ENCODE results near the gene STAMBP.
A peak's percentile ranks its signal among the peaks of the same experiment; 100 is the strongest.
"Not testable (repeated sequence)": the region's sequence is repeated elsewhere in the genome, so short reads cannot be mapped to it uniquely, and the experiment has no call there.

Gene STAMBP

DNA sequence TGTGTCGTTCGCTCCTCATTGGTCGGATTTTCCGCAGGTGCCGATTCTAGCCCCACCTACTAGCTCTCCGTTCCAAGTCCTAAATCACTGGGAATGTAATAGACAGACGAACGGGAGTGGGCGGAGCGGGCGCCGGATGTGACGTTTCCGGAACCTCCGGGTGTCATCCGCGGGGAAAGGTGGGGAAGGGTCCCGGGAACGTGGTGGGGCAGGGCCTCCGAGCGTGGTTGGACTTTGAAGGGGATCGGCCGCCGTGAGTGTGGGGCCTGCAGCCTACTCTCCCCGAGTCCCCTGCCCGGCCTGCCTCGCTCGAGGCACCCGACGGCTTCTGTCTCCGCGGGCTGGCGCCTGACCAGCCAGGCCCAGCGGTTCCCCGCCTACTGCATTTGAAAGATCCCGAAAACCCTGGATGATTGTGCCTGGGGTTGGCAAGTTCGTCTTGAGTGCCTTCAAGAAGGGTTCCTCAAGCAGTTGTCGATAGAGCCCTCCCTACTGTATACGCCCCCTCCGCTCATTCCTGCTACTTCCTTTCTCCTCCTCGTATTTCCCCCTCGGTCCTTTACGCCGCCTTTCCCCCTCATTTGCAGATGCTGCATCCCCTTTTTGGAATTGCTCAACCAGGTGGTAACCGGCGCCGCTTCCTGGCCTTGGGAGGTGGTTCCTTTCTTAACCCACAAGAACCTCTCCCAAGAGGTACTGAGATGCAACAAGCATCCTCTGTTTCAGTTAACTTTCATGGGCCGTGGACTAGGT, at the start of gene STAMBP:
TSS of gene STAMBP (plus strand) at position 144 of the 753 bp plus-strand sequence. CDS start 1,896 bp downstream, outside the sequence.
- peak within 1 kb of the TSS; percentile 82 for H3K4me3 ChIP-seq
- H3K27ac ChIP-seq = peak within 1 kb of the TSS; percentile 94 to 96
- DNase-seq (ENCODE audit: low spot score) = peak; percentile 97
- TF ChIP-seq, protein P1, sequence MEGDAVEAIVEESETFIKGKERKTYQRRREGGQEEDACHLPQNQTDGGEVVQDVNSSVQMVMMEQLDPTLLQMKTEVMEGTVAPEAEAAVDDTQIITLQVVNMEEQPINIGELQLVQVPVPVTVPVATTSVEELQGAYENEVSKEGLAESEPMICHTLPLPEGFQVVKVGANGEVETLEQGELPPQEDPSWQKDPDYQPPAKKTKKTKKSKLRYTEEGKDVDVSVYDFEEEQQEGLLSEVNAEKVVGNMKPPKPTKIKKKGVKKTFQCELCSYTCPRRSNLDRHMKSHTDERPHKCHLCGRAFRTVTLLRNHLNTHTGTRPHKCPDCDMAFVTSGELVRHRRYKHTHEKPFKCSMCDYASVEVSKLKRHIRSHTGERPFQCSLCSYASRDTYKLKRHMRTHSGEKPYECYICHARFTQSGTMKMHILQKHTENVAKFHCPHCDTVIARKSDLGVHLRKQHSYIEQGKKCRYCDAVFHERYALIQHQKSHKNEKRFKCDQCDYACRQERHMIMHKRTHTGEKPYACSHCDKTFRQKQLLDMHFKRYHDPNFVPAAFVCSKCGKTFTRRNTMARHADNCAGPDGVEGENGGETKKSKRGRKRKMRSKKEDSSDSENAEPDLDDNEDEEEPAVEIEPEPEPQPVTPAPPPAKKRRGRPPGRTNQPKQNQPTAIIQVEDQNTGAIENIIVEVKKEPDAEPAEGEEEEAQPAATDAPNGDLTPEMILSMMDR (IDR thresholded peaks at IDR 0.05) = no peak

DNA sequence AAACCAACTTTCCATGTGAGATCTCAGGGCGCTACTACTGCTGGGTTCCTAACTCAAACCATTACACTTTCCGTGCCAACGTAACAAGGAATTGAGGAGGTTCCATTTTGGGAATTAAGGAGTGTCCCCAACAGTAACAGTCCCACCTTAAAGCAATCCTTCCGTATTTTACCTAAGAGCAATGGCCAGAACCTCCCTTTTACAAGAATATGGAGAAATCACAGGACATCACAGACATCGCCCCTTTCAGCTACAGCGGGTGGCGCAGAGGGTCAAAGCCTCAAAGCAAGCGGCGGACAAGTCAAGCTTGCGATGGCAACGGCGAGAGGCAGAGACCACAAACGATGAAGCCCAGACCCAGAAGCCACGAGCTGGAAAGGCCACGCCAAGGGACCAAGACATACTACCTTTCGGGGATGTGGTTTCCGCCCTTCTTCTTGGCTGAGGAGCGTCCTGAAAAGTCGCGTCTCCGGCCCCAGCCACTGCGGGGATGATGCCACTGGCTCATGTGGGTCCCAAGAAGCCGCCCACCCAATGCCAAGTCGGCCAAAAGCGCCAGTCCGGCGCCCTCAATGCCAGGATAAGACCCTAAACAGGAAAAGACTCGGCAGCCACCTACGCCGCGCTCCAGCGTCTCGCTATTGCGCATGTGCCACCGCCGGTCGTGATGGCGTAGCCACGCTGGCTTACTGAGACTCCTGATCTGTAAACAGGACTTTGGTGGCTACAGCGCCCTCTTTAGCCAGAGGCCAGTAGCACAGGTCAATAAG, 49.1 kb upstream of the STAMBP start, which contains the start of gene DUSP11:
TSS of gene DUSP11 (minus strand) at position 637 of the 770 bp plus-strand sequence. CDS start at position 508, 129 bp downstream.
- peak; percentile 94 for DNase-seq (ENCODE audit: low spot score)
- peak within 1 kb of the TSS; percentile 89 to 94 for H3K27ac ChIP-seq
- H3K4me3 ChIP-seq = peak within 1 kb of the TSS; percentile 85
- TF ChIP-seq, protein P1 (IDR thresholded peaks at IDR 0.05) = peak; percentile 94

DNA sequence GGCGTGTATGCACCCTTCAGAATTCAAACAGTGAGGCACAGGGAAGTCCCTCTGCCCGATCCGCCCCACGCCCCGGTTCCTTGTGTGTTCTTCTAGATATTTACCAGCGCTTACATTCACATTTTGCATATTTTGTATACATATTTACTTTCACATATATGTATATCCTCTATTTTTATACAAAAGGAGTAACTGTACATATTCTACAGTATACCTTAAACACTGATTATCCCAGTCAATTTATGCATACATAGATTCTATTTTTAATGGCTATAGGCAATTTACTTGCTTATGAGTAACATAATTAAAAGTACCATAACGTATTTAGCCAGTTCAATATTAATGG, 48.6 kb upstream of the STAMBP start:
- peak overlapping the region; percentile 85 for H3K4me3 ChIP-seq
- no peak for DNase-seq (ENCODE audit: low spot score)
- TF ChIP-seq, protein P1 (IDR thresholded peaks at IDR 0.05) = peak; percentile 10
- peak overlapping the region; percentile 89 to 94 for H3K27ac ChIP-seq

DNA sequence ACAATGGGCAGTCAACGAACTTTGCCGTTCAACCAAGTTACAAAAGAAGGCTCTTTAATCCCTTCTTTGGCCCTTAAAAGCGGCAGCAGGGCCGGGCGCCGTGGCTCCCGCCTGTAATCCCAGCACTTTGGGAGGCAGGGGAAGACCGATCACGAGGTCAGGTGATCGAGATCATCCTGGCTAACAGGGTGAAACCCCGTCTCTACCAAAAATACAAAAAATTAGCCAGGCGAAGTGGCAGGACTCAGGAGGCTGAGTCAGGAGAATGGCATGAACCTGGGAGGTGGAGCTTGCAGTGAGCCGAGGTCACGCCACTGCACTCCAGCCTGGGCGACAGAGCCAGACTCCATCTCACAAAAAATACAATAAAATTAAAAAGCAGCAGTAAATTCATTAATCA, 45.4 kb upstream of the STAMBP start:
- DNase-seq (ENCODE audit: low spot score); H3K27ac ChIP-seq; H3K4me3 ChIP-seq: not testable (repeated sequence)

DNA sequence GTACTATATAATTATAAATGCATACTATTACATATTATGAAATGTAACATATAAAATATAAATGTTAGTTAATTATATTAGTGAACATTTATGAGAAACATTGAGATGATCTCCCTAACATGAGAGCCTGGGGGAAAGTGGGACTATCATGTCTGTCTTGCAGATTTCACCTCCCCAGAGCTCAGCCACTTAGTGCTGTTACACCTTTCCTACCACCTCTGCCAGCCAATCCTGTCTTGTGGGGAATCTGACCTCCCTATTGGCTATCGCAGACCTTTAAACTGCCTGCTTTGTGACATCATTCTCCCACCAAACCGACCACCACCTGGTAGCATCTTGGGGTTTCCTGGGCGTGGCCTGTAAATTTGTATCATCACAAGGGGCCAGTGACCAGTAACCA, 44.9 kb upstream of the STAMBP start, which contains the start of gene C2orf78:
TSS of gene C2orf78 (plus strand) at position 301 of the 400 bp plus-strand sequence. CDS start 127 bp downstream, outside the sequence.
- not testable (repeated sequence) for DNase-seq (ENCODE audit: low spot score); H3K4me3 ChIP-seq; H3K27ac ChIP-seq

DNA sequence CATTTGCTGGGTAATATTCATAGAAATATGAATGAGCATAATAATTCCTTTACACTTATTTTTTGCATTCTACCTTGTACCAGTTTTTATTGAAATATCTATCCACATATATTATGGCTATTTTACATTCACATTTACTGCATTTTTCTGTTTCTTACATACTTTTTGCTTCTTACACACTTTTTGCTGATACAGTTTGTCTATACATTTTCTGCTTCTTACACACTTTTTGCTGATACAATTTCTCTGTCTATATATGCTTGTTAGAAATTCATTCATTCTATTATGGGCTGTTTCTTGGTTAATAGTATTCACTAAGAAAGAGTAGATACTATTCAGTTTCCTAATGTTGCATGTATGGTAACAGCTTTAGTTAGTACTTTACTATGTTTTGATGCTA, 16.9 kb upstream of the STAMBP start:
- no peak overlapping the region for H3K4me3 ChIP-seq
- H3K27ac ChIP-seq = no peak overlapping the region
- no peak for DNase-seq (ENCODE audit: low spot score)
- TF ChIP-seq, protein P1 (IDR thresholded peaks at IDR 0.05) = no peak

DNA sequence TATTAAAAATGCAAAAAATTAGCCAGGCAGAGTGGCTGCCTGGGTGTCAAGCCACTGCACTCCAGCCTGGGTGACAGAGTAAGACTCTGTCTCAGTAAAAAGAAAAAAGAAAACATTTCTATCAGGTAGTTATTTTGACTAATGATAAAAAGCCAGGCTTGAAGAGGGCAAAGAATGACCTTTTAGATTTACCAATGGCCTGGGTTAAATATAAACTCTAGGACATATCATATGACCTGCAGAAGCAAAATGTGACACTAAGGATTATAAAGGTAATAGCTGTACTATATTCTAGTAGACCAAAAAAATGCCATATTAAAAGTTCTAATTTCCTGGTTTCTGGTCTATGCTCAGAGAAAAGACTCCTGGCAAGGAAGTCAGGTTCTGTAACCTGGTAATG, 16.1 kb upstream of the STAMBP start:
- no peak for DNase-seq (ENCODE audit: low spot score)
- H3K4me3 ChIP-seq = no peak overlapping the region
- TF ChIP-seq, protein P1 (IDR thresholded peaks at IDR 0.05) = no peak
- H3K27ac ChIP-seq = no peak overlapping the region

DNA sequence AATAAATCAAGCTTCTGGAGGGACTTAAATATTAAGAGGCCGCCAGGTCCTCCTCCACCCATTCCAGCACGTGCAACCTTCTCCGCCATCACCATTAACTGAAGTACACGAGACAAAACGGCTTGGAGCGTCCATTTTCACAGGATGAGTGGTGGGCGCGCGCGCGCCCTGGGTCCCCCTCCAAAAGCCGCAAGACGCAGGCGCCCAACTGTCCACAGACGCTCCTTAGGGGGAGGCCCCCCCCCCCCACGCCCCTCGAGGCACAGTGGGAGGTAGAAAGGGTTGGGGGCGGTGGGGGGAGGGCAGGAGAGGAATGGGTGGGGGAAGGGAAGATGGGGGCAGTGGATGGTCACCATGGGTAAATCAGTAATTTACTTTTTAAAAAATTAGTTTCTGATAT, 10.5 kb upstream of the STAMBP start:
- Histone ChIP-seq H3K4me3 (no peak overlapping the region), H3K27ac (no peak overlapping the region)
- TF ChIP-seq, protein P1 (IDR thresholded peaks at IDR 0.05) = no peak
- no peak for DNase-seq (ENCODE audit: low spot score)
